Activated CD4-positive, alpha-beta T cell treated with anti-CD3 and anti-CD28 coated beads, Interleukin-2, Interleukin-4, amounts not matched to agents 100 ng/mL and 50 ng/mL, durations not matched to agents 16 hours and 8 hours (primary cell): ENCODE results near the gene PIEZO2.
A peak's percentile ranks its signal among the peaks of the same experiment; 100 is the strongest.

Experiments
- DNase-seq: peaks from one replicate; pipeline ENCODE4 v3.0.0-alpha.2; 2020; ENCODE audit warnings: low spot score

Gene PIEZO2

DNA sequence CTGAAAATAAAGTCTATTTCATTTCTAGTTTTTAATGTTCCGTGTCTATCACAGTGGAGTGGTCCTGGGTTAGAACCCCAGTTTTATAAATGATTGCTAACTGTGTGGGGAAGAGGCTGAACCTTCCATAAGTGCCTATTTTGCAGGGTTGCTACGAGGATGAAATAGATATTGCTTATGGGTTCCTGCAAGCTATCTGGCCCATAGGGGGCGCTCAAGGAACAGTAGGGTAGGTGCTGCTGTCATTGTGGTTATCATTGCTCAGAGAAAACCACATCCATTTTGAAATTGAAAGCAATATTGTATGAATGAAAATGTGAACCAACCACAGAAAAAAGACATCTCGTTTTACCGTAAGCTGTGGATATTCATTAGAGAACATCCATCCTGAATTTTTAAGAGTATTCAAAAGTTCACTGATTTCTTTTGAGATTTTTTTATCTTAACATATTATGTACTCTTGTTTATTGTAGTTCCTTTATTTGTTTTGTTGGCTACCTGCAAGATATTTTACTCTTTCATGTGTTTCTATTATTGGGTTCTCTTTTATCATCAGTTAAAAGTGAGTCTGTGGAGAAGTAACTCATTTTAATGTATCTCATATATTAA, 362.0 kb downstream of the PIEZO2 start:
- peak; percentile 91 for DNase-seq

DNA sequence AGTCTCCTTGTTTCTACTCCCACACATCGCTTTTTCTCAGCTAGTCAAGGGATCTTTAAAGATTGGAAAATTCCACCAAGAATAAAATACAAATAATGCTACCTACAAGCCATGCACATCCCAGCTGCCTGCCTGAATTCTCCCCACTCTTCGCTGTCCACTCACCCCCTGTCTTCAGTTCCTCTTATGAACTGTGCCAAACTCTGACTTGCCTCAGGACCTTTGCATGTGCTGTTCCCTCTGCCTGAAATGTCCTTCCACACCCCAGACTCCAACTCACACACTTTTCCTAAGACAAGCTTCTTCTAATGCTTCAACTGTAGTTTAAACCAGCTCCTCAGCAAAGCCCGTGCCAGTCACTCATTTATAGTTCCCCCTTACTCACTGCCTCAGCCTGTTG, 363.6 kb downstream of the PIEZO2 start:
- DNase-seq = no peak

DNA sequence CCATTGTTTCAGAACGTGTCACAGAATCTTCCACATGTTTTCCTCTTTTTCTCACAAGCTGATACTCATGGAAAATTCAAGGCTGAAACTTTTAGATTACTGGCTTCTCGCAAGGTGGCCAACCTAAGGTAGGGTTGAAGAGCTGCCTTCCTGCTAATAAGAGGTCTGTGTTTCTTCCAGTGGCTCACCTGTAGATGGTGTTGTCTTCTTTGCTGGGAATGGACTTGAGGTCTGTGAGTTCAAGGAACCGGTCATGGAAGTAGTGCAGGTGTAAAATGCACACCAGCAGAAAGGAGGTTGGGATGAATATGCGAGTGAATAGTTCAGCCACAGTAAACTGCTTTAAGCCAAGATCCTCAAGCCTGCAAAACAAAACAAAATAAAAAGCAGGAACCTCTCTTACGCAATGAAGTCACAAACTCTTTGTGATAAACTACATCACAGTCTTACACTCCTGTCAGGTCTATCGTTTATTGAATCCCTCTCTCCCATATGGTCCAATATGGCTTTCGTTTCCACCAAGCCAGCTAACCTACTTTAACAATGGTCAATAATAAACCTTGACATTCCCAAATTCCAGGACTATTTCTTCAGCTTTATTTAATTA, 364.7 kb downstream of the PIEZO2 start:
- DNase-seq = no peak

DNA sequence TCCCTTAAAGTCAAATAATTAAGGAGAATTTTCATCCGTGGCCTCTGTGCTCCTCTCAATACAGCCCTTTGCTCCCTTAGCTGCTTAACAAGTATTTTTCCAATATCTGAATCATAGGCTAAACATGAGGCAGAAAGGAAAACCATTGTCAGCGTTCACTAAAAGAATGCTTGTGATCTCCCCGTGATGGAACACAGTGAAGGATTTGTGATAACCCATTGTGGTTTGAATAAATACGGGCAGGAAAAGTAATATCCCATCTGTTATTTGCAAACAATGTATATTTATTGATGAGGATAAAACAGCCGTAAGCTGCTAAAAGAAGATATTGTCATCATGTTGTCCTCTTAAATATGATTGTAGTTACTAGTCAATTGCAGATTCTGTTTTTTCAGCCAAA, 365.4 kb downstream of the PIEZO2 start:
- no peak for DNase-seq

DNA sequence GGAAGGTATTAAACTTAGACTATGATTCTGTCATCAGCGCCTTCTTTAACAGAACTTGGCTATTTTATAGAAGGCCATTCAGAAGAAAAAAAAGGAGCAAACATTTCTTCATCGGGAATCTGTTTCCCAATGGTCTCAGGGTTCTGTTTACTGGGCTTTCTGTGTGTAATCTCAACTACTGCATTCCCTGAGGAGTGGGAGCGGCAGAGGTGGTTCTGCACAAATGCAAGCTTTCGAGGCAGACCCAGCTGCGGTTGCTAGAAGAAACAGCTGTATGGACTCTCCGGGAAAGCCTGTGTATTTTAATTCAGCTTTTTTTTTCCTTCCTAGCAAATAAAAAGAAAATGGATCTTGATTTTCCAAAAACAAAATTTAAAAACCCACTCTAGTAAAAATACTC, 372.9 kb downstream of the PIEZO2 start:
- DNase-seq = no peak

DNA sequence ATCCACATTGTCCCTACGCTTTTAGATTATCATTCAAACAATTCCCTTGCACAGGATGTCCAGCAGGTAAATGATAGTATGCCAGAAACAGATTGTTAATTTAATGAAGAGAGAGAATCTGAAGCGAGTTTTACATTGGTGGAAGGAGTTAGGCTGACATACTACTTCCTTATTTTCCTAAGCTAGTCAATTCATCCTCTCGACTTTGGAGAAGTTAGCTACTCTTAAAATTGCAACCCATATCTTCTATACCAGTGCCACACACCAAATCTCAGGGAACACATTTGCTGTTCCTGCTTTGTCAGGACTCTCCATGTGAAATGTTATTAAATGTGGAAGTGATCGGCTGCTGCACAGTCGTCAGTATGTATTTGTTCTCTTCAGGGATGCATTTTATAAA, 374.3 kb downstream of the PIEZO2 start:
- no peak for DNase-seq

DNA sequence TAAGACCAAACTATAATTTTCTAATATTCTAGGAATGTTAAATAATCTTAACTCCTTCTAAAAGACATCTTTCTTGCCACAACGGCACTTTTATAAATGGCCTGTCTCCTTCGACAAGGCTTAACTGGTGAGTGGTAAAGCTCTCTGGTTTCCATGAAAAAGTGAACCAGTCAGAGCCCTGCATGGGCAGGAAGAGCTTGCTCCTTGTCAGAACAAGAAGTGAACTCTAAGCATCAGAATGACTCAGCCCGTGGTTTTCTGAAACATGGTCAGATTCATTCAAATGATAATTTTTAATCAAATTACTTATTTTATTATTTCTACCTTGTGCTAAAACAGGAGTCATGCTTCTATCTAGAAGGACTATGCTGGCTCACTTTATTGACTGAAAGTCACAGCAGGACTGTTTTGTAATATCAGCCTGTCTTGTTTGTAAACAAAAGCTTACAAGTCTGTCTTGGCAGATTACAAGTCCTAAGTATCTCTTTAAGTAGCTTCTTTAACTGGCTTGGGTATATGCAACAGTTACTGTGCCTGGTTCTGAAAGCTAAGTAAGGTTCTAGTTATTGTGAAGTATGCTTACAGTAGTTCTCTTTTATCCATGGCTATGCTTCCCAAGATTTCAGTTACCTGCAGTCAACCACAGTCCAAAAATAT, 378.2 kb downstream of the PIEZO2 start:
- peak; percentile 57 for DNase-seq

DNA sequence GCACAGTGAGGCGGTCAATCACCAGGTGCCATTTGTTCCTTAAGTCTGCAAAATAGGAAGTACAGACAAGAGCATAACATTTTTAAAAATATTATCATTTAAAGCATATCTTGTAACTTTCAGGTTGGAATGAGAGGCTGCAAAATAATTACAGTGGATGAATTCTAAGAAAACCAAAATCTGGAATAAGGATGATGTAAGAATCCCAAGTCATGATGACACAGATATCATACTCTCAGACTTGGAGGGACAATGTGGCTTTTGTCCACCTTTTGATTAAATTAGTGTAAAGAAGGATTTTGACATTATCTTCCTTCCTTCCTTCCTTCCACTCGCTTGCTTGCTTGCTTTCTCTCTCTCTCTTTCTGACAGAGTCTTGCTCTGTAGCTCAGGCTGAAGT, 379.1 kb downstream of the PIEZO2 start:
- DNase-seq = no peak

DNA sequence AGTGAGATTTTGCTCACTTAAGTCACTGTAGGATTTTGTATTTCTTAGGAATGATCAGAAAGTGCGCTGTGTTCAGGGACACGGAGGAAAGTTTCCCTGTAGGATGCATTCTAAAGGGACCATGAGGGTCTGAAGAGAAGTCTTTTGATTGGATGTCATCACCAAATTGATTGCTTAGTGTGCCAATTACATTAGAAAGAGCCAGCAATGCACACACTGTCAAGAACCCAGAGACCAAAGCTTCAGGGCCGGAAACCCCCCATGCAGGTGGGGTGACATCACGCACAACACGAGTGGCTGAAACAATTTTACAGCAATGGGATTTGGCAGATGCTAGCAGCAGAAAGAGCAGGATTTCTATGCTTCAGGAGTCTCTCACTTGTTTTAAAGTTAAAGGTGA, 381.1 kb downstream of the PIEZO2 start:
- no peak for DNase-seq

DNA sequence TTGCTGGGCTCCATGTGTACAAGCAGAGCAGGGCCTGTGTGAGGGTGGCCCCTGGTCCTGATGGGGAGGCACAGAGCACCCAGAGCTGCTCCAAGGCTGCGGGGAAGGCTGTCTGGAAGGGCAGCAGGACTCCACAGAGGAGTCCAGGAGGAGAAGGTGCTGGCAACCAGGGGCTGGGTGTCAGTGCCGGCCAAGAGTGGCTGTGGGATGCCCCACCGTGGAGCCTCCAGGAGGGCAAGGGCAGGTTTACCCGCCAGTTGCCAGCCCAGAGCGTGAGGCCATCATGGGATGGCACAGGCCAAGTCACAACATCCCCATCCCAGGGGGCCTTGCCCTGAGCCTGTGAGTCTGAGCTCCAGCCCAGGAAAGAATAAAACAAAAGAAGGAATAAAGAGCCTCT, 381.7 kb downstream of the PIEZO2 start:
- no peak for DNase-seq

DNA sequence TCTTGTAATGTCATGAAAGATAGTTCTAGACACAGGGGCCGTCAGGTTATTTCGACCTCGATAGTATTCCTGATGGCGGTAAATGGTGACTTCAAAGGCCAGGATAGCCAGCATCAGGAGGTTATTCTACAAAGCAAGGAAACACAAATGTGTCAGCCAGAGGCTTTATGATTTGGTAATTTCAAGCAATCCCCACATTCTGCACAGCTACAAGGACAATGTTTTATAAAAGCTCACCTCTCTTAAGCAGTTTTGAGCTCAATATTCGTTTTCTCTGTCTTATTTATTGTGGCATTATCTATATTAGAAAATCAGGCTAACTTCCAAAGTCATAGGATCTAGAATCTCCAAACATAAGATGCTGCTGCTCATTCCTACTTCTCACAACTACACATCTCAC, 388.4 kb downstream of the PIEZO2 start:
- DNase-seq = no peak

DNA sequence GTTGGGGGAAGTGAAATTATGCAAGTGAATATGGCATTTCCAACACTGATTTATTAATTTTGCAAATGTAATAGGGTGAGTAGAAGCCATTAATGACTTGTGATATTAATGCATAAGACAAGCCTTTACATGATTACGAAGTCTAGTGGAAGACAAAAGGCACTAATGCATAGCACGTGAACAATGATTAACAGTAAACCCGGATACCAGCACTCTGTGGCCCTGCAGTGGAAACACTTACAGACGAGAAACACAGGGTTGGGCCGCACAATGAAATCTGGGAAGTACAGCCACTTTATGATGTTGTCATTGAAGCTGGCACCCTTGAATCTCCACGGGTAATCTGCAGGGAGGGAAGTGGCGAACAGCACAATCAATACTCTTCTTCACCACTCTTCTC, 390.1 kb downstream of the PIEZO2 start:
- no peak for DNase-seq

DNA sequence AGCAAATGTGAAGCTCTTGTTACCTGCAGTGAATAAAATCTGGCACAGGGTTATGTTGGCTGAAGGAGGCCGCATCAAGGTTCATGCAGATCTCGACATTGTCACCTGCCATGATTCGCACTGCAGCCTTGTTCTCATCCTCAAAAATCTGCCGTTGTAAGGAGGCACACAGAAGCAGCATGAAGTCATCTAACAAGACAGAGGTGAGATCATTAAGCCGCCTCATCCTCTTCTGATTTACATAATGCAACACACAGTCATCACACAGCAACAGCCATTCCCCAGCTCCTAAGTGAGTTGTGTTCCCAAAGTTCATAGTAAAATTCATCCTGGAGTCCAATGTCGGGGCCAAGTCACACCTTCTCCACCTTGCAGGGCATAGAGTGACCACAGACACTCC, 391.4 kb downstream of the PIEZO2 start:
- no peak for DNase-seq

DNA sequence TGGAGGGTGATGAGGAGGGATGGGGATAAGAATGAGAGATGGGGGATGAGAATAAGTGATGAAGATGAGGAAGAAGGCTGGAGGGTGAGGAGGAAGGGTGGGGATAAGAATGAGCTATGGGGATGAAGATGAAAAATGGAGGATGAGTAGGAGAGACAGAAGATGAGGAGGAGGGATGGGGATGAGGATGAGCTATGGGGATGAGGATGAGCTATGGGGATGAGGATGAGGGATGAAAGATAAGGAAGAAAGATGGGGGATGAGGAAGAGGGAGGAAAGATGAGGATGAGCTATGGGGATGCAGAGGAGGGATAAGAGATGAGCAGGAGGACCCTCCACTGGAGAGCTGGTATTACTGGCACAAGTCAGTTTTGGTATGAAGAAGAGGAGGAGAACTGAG, 392.0 kb downstream of the PIEZO2 start:
- DNase-seq = no peak

DNA sequence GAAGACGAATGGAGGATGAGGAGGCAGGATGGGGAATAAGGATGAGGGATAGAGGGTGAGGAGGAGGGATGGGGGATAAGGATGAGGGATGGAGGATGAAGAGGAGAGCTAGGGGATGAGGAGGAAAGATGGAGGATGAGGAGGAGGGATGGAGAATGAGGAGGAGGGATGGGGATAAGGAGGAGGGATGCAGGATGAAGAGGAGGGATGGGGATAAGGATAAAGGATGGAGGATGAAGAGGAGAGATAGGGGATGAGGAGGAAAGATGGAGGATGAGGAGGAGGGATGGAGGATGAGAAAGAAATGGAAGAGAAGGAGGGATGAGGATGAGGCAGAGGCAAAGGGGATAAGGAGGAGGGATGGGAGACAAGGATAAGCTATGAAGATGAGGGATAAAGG, 393.5 kb downstream of the PIEZO2 start:
- DNase-seq = no peak

DNA sequence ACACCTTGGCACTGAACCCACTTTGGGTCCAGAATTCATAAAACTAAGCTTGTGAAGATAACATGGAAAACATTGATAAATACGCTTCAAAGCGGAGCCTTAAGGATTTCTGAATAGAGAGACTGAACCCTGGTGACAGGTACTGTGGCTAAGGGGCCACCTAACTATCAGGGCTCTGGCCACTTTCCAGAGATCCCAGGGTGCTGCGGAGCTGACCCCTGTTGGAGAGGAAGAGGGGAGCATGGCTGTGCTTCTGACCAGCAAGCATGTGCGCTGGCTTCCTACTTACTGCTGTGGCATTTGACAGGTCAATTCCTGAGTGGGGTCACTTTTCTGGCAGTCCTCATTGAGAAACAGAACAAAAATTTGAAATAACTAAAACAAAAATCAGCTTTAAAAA, 395.2 kb downstream of the PIEZO2 start:
- no peak for DNase-seq

DNA sequence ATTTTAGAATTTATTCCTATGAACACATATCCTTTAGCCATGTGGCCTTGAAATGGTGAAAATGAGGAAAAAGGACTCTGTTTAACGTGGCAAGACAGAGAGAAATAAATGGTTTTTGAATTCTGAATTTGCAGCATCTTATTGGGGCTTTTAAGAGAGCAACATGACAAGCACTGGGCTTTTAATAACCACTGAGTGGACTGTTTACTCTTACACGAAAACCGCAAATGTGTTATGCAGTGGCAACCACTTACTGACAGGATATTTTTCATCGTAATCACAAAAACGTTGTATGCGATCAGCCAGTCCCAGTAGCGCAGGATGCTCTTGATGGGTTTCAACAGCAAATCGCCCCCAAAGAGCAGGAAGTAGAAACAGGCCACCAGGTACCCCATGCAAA, 397.0 kb downstream of the PIEZO2 start:
- no peak for DNase-seq

DNA sequence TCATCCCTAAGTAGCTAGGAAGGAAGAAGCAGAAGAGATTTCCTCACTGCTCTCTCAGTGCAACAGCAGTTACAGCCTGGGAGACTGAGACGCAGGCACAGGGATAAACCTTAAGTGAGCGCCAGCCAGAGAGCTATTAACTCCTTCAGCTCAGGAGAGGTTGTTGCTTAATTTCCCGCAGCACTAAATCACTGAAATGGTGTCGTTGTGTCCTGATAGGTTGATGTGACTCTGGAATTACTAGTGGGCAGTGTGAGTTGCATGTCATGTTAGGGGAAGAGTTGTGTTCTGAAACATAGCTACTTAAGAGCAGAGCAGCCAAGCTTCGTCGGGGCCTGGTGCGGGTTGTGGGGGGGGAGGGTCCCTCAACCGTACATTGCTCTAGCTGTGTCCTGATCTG, 397.7 kb downstream of the PIEZO2 start:
- no peak for DNase-seq

DNA sequence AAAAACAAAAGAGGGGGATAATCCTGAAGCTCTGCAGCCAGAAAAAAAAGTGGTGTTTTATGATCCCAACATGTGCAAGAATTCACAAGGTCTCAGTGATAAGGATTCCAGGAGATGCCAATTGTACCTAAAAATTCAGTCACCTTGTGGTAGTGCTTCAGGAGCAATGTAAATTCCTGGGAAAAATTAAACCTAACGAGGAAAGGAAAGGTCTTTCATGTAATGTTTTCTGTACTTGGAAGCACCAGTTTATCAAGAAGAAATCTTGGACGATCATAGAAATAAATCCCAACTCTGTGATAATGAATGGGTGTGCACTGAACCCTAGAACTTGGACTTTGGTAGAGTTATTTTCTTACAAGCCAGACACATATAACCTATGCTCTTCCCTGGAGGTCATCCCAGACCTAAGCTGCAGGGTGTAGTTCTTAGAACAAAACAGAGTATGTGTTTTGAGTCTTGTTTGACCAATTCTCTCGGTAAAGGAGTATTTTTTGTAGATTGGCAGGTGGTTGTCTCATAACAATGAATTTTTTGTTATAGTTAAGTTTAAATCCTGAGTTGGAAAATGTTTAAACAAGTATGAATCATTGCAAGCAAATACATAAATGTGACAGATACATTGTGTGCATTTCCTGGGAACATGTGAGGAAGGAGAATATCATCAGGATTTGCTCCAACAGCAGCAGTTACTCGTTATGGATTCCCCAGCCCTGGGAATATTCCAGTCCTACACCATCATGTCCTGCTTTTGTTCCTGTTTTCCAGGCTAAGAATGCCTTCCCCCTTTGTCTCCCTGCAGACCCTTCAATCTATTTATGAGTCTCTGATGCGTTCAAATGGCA, 399.0 kb downstream of the PIEZO2 start:
- DNase-seq = no peak

DNA sequence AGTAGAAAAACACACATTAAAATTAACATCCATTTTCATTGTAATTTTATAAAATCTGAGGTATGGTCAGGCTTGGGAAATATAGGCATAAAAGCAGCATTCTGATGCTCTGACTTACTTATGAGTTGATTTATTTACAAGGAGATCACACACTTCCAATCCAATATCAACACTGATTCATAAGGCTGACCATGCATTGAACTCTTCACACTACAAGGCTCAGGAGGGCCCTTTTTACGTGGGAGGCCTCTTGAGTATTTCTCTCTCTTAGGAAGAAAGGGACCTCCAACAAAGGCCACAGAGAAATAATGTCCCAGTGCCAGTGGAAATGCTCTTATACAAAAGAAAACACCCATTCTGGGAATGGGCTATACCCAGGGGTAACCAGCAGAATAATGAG, 400.7 kb downstream of the PIEZO2 start:
- no peak for DNase-seq

DNA sequence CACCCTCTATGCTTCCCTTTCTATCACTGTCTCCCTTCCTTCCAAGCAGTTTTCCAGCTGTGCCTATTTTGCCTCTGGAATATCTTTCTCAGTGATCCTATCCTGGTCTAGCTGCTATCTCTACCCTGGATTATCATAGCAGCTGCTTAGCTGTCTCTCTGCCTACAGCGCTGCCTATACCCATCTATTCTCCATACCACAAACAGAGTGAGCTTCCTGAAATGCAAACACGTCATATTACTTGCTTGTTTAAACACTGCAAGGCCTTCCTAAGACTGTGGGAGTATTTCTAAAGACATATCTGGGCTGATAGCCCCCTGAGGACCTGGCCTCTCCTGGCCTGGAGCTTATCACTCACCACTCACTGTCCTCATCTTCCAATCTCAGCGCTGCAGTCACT, 403.4 kb downstream of the PIEZO2 start:
- DNase-seq = no peak

DNA sequence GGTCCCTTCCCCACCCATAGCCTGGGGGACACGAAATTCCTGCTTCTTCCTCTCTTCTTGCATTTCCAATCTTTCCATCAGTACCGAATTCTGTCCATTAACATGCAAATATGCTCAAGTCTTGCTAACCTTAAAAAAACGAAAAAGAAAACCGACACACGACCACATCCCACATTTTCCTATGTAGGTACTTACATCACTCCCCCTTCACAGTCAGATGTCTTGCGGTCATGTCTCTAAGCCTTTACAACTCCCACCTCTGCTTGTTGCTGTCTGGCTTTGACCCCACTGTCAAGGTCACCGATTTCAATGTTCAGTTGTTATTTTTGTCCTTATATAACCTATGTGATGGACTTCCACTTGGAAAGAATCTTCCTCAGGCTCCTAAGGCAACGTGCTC, 404.1 kb downstream of the PIEZO2 start:
- no peak for DNase-seq

DNA sequence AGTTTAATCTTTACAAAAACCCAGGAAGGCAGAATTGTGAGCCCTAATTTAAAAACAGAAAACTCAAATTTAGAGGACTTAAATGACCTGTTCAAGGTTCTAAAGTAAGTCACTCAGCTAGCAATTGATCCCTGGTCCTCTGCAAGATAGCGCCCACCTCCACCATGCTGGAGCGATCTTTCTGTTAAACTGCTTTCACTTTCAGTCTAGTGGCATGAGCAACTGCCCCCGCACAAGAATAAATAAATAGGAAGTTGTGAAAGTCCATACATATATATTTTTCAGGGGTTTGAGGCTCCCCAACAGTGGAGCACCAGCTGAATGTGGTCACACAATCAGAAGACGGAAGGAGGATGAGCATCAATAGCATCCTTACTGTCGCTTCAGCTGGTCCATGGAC, 405.6 kb downstream of the PIEZO2 start:
- no peak for DNase-seq
